AG04449 (cell line): ENCODE measurements around the gene S100A11.

ENCODE experiments used
- CTCF ChIA-PET: fragments of 350-600 bp; formaldehyde crosslinking; extraction: SDS; loops from one replicate; lab custom pipeline; 2021; ENCODE audit warnings: antibody characterized with exemption; lab: Yijun Ruan, JAX
- POLR2A ChIA-PET: fragments of 400-600, 350-600 bp; formaldehyde crosslinking; extraction: SDS; loops from one replicate; lab custom pipeline; 2020; ENCODE audit warnings: antibody characterized with exemption, inconsistent platforms; lab: Yijun Ruan, JAX
- DNase-seq: peaks from one replicate; pipeline ENCODE4 v3.0.0-alpha.2; 2010; ENCODE audit warnings: low read depth, low spot score
- H3K4me3 ChIP-seq: 2 replicates; pipeline ENCODE4 v1.5.1; 2011; ENCODE audit warnings: low read depth, mild to moderate bottlenecking, control low read depth, low read length
- TF ChIP-seq, protein P1 (sequence below): IDR thresholded peaks from one replicate; pipeline ENCODE4 v1.5.1; 2011; ENCODE audit warnings: mild to moderate bottlenecking, moderate library complexity, low read length, control low read depth, inconsistent platforms; ENCODE audit not compliant: insufficient read depth; ENCODE audit errors: missing control alignments

The S100A11 gene

DNA sequence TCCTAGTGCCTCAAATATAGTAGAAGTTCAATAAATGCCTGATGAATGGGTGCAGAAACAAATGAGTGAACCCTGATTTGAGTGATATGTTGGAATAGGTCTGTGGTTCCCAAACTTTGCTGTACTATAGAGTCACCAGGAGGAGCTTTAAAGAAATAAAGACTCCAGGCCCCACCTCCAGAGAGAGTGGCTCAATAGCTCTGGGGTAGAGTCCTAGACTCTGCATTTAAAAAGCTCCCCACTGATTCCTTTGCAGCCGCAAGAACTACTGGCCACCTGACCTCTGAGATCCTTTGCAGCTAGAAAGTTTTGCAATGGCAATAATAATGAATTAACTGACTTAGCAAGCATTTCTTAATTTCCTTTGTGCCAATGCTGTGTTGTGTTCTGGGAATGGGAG is 31.1 kb upstream of the S100A11 start:
- no peak overlapping the region for H3K4me3 ChIP-seq
- CTCF ChIA-PET: interaction anchor here (0.9 to 2.1 kb wide), 4 partner anchors 15 to 392 kb away, joined by 3 to 6 read pairs (median 5); no protein-coding TSS in a partner anchor

DNA sequence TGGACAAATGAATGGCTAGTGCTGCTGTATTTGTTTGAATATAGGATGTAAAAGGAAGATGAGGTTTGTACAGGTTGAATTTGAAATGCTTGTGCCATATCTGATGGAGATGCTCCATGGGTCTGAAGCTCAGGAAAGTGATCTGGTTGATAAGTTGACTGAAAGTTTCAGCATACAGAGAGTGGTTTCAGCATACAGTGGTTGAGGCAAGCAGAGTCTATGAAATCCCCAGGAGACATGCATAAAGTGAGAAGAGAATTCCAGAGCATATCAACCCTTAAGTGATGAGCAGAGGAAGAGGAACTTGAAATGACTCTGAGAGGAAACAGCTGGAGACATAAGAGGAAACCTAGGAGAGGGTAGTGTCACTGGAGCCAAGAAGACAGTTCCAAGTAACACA is 30.3 kb upstream of the S100A11 start:
- ChIA-PET POLR2A (no interaction called here), CTCF (interaction anchor here (2.1 kb wide), 1 partner anchor 14 kb away, joined by 6 read pairs; no protein-coding TSS in a partner anchor)
- TF ChIP-seq, protein P1, sequence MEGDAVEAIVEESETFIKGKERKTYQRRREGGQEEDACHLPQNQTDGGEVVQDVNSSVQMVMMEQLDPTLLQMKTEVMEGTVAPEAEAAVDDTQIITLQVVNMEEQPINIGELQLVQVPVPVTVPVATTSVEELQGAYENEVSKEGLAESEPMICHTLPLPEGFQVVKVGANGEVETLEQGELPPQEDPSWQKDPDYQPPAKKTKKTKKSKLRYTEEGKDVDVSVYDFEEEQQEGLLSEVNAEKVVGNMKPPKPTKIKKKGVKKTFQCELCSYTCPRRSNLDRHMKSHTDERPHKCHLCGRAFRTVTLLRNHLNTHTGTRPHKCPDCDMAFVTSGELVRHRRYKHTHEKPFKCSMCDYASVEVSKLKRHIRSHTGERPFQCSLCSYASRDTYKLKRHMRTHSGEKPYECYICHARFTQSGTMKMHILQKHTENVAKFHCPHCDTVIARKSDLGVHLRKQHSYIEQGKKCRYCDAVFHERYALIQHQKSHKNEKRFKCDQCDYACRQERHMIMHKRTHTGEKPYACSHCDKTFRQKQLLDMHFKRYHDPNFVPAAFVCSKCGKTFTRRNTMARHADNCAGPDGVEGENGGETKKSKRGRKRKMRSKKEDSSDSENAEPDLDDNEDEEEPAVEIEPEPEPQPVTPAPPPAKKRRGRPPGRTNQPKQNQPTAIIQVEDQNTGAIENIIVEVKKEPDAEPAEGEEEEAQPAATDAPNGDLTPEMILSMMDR: no peak
- no peak for DNase-seq
- H3K4me3 ChIP-seq: no peak overlapping the region

More for the DNA sequence above, 31.1 kb upstream of the S100A11 start:
- TF ChIP-seq, protein P1: no peak
- POLR2A ChIA-PET: no interaction called here
- DNase-seq: no peak

GRCh38 chr1:152061952-152062351 is 25.1 kb upstream of the S100A11 start:
- TF ChIP-seq, protein P1: no peak
- CTCF ChIA-PET: interaction anchor here (0.7 kb wide), 1 partner anchor 9 kb away, joined by 5 read pairs; no protein-coding TSS in a partner anchor
- POLR2A ChIA-PET: no interaction called here
- DNase-seq: no peak
- no peak overlapping the region for H3K4me3 ChIP-seq

GRCh38 chr1:152053375-152053774 is 16.6 kb upstream of the S100A11 start:
- ChIA-PET POLR2A (no interaction called here), CTCF (interaction anchor here (0.7 to 14.7 kb wide), 27 partner anchors 8 to 406 kb away, joined by 3 to 271 read pairs (median 6); partner anchors contain the start of genes RPTN and S100A11)
- TF ChIP-seq, protein P1: no peak
- no peak overlapping the region for H3K4me3 ChIP-seq
- DNase-seq: no peak

- ChIA-PET CTCF (interaction anchor here (0.7 to 14.7 kb wide), 29 partner anchors 8 to 406 kb away, joined by 3 to 271 read pairs (median 5); partner anchors contain the start of genes RPTN and S100A11), POLR2A (no interaction called here)
- DNase-seq: no peak
Observed at GRCh38 chr1:152052606-152053005, 15.8 kb upstream of the S100A11 start.

More at GRCh38 chr1:152052606-152053005, 15.8 kb upstream of the S100A11 start:
- TF ChIP-seq, protein P1: peak; percentile 84
- no peak overlapping the region for H3K4me3 ChIP-seq
